Measurements from ENCODE around the gene ZCCHC4. TPM values are rescaled to one million over a fixed set of nuclear protein-coding genes. Genes with fewer than 3 reads are reported as not detected.
A peak's percentile ranks its signal among the peaks of the same experiment; 100 is the strongest.

The ZCCHC4 gene
- total RNA-seq, result 10 to 100 TPM; 20.1 to 26.0 (median 21.6) TPM

DNA sequence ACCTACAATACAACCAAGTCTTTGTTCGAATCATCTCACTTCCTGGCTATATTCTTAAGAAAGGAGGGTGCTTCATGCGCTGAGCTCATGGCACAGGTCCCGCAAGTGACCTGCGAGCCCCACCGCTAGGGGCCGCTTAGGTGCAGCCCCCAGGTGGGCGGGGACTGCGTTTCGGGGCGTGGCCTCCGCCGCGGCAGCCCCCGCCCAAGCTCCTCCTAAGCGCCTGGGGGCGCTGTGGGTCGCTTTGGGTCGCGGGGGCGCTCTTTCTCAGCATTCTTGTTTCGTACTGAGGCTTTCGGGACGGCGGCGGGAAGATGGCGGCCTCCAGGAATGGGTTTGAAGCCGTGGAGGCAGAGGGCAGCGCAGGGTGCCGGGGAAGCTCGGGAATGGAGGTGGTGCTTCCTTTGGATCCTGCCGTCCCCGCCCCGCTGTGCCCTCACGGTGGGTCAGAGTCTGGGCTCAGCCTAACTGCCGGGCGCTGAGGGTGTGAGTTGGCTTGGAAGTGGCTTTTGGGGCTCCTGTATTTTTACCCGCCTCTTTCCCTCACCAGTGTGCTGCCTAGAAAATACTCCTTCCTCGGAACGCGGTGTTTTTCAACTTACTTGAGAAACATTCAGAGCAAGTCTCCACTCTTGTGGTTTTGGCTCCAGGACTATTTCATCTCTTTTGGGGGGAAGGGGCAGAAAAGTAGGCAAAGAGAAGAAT lies at the start of gene ZCCHC4:
TSS of gene ZCCHC4 (plus strand) at position 279 of the 705 bp plus-strand sequence. CDS start at position 315, 36 bp downstream.
- Histone ChIP-seq H3K27ac (peak within 1 kb of the TSS in 3 of 4 donors; percentile 77 to 80 (median 77)), H3K27me3 (no peaks in the 10 kb centered on the region), H3K4me3 (peak within 1 kb of the TSS; percentile 44 to 79 (median 74)), H3K9me3 (no peaks in the 10 kb centered on the region), H3K36me3 (peaks cover 0 to 11% (median 0%) of the 10 kb centered on the region in 3 donors), H3K4me1 (peaks cover 0 to 27% (median 12%) of the 10 kb centered on the region in 4 donors)
- peak; percentile 53 to 90 for TF ChIP-seq EP300 (IDR thresholded peaks at IDR 0.05)
- TF ChIP-seq, protein P1, sequence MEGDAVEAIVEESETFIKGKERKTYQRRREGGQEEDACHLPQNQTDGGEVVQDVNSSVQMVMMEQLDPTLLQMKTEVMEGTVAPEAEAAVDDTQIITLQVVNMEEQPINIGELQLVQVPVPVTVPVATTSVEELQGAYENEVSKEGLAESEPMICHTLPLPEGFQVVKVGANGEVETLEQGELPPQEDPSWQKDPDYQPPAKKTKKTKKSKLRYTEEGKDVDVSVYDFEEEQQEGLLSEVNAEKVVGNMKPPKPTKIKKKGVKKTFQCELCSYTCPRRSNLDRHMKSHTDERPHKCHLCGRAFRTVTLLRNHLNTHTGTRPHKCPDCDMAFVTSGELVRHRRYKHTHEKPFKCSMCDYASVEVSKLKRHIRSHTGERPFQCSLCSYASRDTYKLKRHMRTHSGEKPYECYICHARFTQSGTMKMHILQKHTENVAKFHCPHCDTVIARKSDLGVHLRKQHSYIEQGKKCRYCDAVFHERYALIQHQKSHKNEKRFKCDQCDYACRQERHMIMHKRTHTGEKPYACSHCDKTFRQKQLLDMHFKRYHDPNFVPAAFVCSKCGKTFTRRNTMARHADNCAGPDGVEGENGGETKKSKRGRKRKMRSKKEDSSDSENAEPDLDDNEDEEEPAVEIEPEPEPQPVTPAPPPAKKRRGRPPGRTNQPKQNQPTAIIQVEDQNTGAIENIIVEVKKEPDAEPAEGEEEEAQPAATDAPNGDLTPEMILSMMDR (IDR thresholded peaks at IDR 0.05), result peak; percentile 93 to 99 (median 97)
- TF ChIP-seq POLR2A (IDR thresholded peaks at IDR 0.05), result no peak
- peak; percentile 78 to 89 for DNase-seq (ENCODE audit: low spot score in 2 of 2)
- 1% methylated on average over 12 to 39 of the region's 40 CpGs for WGBS, 2 donors

- H3K36me3 ChIP-seq, result peaks cover 0 to 66% (median 0%) of the 10 kb centered on the region in 3 donors
- H3K4me3 ChIP-seq, result no peak overlapping the region
- no peaks in the 10 kb centered on the region for H3K27me3 ChIP-seq
- no peaks in the 10 kb centered on the region for H3K9me3 ChIP-seq
- TF ChIP-seq, protein P1 (IDR thresholded peaks at IDR 0.05), result no peak
- TF ChIP-seq POLR2A (IDR thresholded peaks at IDR 0.05), result no peak
- TF ChIP-seq EP300 (IDR thresholded peaks at IDR 0.05), result no peak
- H3K27ac ChIP-seq, result no peak overlapping the region
- no peak for DNase-seq (ENCODE audit: low spot score in 2 of 2)
- H3K4me1 ChIP-seq, result no peaks in the 10 kb centered on the region
- WGBS, 2 donors, result 94 to 96% methylated on average over 3 of the region's 3 CpGs
Measured at GRCh38 chr4:25271866-25272265, 40.7 kb upstream of the ZCCHC4 start.

GRCh38 chr4:25280210-25280609 lies 32.4 kb upstream of the ZCCHC4 start:
- no peak overlapping the region for H3K27ac ChIP-seq
- no peak overlapping the region for H3K4me3 ChIP-seq
- 84 to 94% methylated on average over 4 of the region's 4 CpGs for WGBS, 2 donors
- TF ChIP-seq, protein P1 (IDR thresholded peaks at IDR 0.05), result no peak
- no peak for TF ChIP-seq POLR2A (IDR thresholded peaks at IDR 0.05)
- TF ChIP-seq EP300 (IDR thresholded peaks at IDR 0.05), result no peak
- H3K36me3 ChIP-seq, result peaks cover 0 to 28% (median 0%) of the 10 kb centered on the region in 3 donors
- DNase-seq (ENCODE audit: low spot score in 2 of 2), result no peak
- no peaks in the 10 kb centered on the region for H3K9me3 ChIP-seq
- H3K4me1 ChIP-seq, result no peaks in the 10 kb centered on the region
- H3K27me3 ChIP-seq, result no peaks in the 10 kb centered on the region

GRCh38 chr4:25283948-25284347 lies 28.6 kb upstream of the ZCCHC4 start:
- no peak for DNase-seq (ENCODE audit: low spot score in 2 of 2)
- TF ChIP-seq EP300 (IDR thresholded peaks at IDR 0.05), result no peak
- no peak for TF ChIP-seq POLR2A (IDR thresholded peaks at IDR 0.05)
- TF ChIP-seq, protein P1 (IDR thresholded peaks at IDR 0.05), result no peak
- Histone ChIP-seq H3K9me3 (peaks cover 0 to 6% (median 0%) of the 10 kb centered on the region in 4 donors), H3K4me1 (no peaks in the 10 kb centered on the region), H3K36me3 (peaks cover 0 to 25% (median 0%) of the 10 kb centered on the region in 3 donors), H3K27me3 (no peaks in the 10 kb centered on the region), H3K27ac (no peak overlapping the region), H3K4me3 (no peak overlapping the region)
- WGBS, 2 donors, result 86 to 87% methylated on average over 3 of the region's 3 CpGs

DNA sequence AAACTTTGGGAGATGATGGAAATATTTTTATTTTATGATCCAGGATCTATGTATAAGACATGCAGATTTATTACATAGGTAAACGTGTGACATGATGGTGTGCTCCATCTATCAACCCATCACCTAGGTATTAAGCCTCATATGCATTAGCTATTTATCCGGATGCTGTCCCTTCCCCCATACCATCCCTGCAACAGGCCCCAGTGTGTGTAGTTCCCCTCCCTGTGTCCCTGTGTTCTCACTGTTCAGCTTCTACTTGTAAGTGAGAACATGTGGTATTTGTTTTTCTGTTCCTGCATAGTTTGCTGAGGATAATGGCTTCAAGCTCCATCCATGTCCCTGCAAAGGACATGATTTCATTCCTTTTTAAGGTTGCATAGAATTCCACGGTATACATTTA lies 28.1 kb upstream of the ZCCHC4 start:
- H3K27ac ChIP-seq, result no peak overlapping the region
- no peaks in the 10 kb centered on the region for H3K27me3 ChIP-seq
- H3K9me3 ChIP-seq, result peaks cover 0 to 6% (median 0%) of the 10 kb centered on the region in 4 donors
- 86 to 87% methylated on average over 3 of the region's 3 CpGs for WGBS, 2 donors
- no peaks in the 10 kb centered on the region for H3K4me1 ChIP-seq
- TF ChIP-seq EP300 (IDR thresholded peaks at IDR 0.05) (no peak), POLR2A (IDR thresholded peaks at IDR 0.05) (no peak)
- TF ChIP-seq, protein P1 (IDR thresholded peaks at IDR 0.05), result no peak
- no peak for DNase-seq (ENCODE audit: low spot score in 2 of 2)
- peaks cover 0 to 21% (median 0%) of the 10 kb centered on the region in 3 donors for H3K36me3 ChIP-seq
- H3K4me3 ChIP-seq, result no peak overlapping the region
